HG02588 (cell line): ENCODE measurements around the gene ADAT2.

ENCODE experiments used
- ATAC-seq: cut with Tn5 transposase; IDR thresholded peaks from one replicate; pipeline ENCODE4 v1.9.1; 2021; ENCODE audit warnings: mild to moderate bottlenecking, moderate library complexity; ENCODE audit not compliant: unreplicated experiment

The ADAT2 gene

DNA sequence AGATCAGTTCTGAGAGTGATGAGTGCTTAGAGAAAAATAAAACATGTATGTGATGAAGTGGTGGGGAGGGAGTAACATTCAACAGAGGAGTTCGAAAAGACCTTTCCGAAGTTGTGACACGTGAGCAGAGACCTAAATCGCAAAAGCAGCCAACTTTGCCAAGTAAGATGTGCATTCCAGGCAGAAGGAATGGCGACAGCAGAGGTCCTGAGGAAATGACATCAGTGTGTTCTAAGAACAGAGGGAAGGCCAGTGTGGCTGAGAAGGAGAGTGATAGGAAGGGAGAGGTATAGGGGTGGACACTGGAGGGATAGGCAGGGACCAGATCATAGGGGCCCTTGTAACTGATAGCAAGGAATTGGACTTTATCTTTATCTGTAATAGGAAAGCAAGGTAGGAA is 51.3 kb downstream of the ADAT2 start:
- no peak for ATAC-seq

DNA sequence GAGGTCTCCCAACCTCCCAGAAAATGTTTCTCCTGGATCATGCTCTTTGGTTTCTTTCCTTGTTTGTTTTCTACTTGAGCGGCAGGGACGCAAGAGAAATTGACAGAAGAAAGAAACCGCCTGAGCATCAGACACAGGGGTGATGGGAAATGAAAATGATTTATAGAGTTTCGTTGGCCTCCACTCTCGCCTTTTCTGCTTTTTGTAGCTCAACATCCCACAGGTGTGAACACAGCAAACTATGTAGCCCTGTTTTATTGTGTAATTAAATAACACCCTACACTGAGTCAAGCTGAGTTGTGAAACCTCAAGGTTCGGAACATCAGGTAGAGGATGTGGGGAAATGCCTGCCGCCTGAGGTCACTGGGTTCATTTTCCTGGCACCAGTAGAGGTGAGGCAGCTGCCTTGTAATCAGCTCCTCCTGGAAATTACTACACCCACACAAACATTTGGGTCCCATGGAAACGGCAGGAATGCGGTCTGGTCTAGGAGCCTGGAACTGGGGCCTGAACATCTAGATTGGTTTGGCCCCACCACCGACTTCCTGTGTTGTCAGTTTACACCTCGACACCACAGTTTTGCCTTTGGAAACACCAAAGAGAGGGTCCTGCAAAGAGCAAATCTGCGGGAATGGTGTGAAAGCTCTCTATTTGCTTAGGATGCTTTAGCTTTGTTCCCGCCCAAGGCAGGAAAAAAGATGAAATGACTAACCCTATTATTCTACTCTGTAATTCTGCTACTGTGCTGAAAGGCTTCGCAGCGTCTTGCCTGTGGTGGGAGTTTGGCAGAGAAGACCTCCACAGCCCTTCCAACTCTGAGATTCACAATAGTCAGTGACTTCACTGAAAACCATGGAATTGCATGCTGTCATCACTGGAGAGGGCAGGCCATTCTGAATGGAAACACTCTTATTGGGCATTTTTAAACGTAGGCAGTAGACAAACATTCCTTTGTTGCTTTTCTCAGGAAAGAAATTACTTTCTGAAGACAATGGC is 53.0 kb downstream of the ADAT2 start:
- no peak for ATAC-seq

DNA sequence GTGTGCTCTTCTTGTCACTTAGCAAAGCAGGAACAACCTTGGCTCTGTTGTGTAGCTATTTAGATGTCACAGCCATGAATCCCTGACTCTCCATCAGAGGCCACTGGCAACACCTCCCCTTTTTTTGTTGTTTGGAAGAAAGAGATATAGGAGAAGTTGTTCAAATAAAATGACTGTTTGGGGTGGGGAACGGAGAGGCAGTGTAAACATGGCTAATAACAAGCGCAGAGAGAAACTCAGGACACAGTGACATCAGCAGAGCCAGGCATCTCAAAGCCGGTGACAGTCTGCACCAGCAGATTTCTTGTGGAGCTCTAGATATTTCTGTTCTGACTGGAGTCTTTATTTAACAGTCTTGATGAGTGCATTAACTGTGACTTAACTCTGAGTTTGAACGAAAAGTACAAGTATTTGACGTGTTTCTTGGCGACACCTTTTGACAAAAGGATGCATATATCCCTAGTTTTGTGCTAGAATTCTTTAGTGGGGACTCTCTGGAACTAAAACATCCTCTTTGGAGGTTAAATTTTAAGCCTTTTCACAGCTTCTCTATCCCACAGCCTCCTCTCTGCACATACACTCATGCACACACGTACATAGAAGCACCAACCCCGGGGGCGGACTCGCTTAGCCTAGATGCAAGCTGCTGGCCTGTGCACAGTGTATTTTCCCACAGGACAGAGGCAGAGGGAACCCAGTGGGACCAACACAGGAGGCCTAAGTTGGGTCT is 53.8 kb downstream of the ADAT2 start:
- ATAC-seq: no peak

GRCh38 chr6:143395699-143396098 is 54.8 kb downstream of the ADAT2 start:
- ATAC-seq: no peak

DNA sequence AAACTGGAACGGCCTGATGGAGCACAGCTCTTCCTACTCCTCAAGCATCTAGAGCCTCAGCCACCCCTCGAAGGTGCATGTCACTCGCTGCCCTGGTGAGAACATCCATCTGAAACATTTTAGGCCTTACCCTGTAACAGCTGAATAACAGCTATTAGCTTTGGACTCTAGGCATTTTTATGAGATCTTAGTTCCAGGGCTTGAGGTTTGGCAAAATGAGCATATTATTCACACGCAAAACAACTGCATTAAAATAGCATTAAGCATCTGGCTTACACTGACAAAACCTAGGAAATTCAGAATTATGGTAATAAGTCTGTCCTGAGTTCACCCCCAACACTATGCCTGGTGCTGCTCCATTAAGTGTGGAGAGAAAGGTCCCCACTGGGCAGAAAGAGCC is 56.1 kb downstream of the ADAT2 start:
- no peak for ATAC-seq

DNA sequence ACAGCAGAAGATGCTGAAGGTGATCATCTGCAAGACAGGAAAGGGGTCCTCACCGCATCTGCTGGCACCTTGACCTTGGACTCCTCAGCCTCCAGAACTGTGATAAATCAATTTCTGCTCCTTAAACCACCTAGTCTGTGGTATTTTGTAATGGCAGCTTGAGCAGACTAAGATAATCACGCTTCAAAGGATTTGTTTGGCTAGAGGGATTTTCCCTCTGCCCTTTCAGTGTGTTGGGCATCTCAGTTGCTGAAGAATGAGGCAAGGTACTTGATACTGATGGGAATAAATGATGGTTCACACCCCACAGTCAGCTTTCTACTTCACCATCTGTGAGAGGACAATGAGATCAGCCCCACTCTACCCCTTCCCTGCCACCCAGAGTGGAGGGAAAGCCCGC is 60.2 kb downstream of the ADAT2 start:
- no peak for ATAC-seq

DNA sequence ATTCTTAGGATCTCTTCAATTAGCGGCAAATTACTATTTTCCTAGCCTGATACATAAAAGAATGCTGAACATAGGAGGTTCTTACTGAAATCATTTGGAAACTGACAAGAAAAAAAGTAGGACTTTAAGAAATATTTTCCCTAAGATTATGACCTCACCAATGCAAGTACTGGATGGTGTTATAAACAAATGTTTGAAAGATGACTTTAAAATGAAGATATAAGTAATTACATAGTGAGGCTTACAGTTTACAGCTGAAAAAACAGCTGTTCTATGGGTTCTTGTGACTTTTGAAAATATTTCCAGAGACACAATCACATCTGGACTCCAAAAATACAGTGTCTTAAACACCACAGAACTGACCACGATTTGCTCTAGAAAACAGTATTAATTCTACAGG is 64.9 kb downstream of the ADAT2 start:
- ATAC-seq: no peak

DNA sequence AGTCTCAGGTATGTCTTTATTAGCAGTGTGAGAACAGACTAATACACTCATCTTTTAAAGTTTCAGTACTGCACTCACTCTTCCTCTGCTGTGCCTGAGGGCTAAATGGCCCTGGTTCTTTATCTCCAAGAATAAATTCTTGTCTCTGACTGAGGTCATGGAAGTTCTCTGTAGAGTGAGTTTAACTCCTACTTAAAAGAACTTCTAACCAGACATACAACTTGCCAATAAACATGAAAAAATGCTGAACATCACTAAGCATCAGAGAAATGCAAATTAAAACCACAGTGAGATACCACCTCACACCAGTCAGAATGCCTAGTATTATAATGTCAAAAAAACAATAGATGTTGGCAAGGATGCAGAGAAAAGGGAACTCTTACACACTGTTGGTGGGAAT is 73.6 kb downstream of the ADAT2 start:
- no peak for ATAC-seq

- ATAC-seq: no peak
Observed at GRCh38 chr6:143376375-143376774, 74.1 kb downstream of the ADAT2 start.

GRCh38 chr6:143375022-143375585 is 75.4 kb downstream of the ADAT2 start:
- ATAC-seq: no peak

GRCh38 chr6:143374014-143374413 is 76.5 kb downstream of the ADAT2 start:
- ATAC-seq: no peak
